ELR (cell line): Measurements from ENCODE around the gene SMIM36.
A peak's percentile ranks its signal among the peaks of the same experiment; 100 is the strongest.
"Not testable (repeated sequence)": the region's sequence is repeated elsewhere in the genome, so short reads cannot be mapped to it uniquely, and the experiment has no call there.

Source experiments
- DNase-seq: peaks from one replicate; pipeline ENCODE4 v3.0.0-alpha.2; 2015; ENCODE audit warnings: low read depth

The SMIM36 gene

GRCh38 chr17:55501626-55502025 lies 9.6 kb downstream of the SMIM36 start:
- DNase-seq: not testable (repeated sequence)

- no peak for DNase-seq
Measured at GRCh38 chr17:55500103-55500502, 11.1 kb downstream of the SMIM36 start.

GRCh38 chr17:55496094-55496881 lies 15.0 kb downstream of the SMIM36 start:
- DNase-seq: peak; percentile 27

GRCh38 chr17:55495239-55495638 lies 16.0 kb downstream of the SMIM36 start:
- no peak for DNase-seq

- no peak for DNase-seq
Measured at GRCh38 chr17:55492781-55493341, 18.4 kb downstream of the SMIM36 start.

- DNase-seq: no peak
Measured at GRCh38 chr17:55490376-55490775, 20.9 kb downstream of the SMIM36 start.

GRCh38 chr17:55487695-55488432 lies 23.4 kb downstream of the SMIM36 start:
- peak; percentile 3 for DNase-seq

GRCh38 chr17:55484575-55484974 lies 26.7 kb downstream of the SMIM36 start:
- DNase-seq: no peak

- no peak for DNase-seq
Measured at GRCh38 chr17:55482591-55483389, 28.5 kb downstream of the SMIM36 start.

GRCh38 chr17:55480631-55481315 lies 30.5 kb downstream of the SMIM36 start:
- no peak for DNase-seq

GRCh38 chr17:55479903-55480302 lies 31.3 kb downstream of the SMIM36 start:
- DNase-seq: no peak

- DNase-seq: peak; percentile 45
Measured at GRCh38 chr17:55478971-55479370, 32.3 kb downstream of the SMIM36 start.

GRCh38 chr17:55466671-55467070 lies 44.6 kb downstream of the SMIM36 start:
- DNase-seq: no peak

- DNase-seq: not testable (repeated sequence)
Measured at GRCh38 chr17:55465771-55466170, 45.5 kb downstream of the SMIM36 start.

GRCh38 chr17:55463600-55463999 lies 47.7 kb downstream of the SMIM36 start:
- DNase-seq: no peak

GRCh38 chr17:55462711-55463110 lies 48.5 kb downstream of the SMIM36 start:
- DNase-seq: no peak

GRCh38 chr17:55462234-55462633 lies 49.0 kb downstream of the SMIM36 start:
- DNase-seq: no peak

GRCh38 chr17:55458978-55459377 lies 52.3 kb downstream of the SMIM36 start:
- peak; percentile 97 for DNase-seq

GRCh38 chr17:55458287-55458900 lies 52.9 kb downstream of the SMIM36 start:
- no peak for DNase-seq

GRCh38 chr17:55456307-55457240 lies 54.7 kb downstream of the SMIM36 start:
- DNase-seq: peak; percentile 19
